Activated CD8-positive, alpha-beta memory T cell treated with anti-CD3 and anti-CD28 coated beads for 24 hours (primary cell): ENCODE measurements around the gene OR10V1.
"Not testable (repeated sequence)": the region's sequence is repeated elsewhere in the genome, so short reads cannot be mapped to it uniquely, and the experiment has no call there.

Source experiments
- DNase-seq: peaks from one replicate; pipeline ENCODE4 v3.0.0-alpha.2; 2020

Gene OR10V1

GRCh38 chr11:59708537-59708936 is 5.1 kb downstream of the OR10V1 start:
- DNase-seq = no peak

GRCh38 chr11:59707371-59707770 is 6.3 kb downstream of the OR10V1 start:
- no peak for DNase-seq

GRCh38 chr11:59706518-59707285 is 6.9 kb downstream of the OR10V1 start:
- DNase-seq = no peak

GRCh38 chr11:59705294-59705693 is 8.4 kb downstream of the OR10V1 start:
- no peak for DNase-seq

GRCh38 chr11:59703515-59703914 is 10.1 kb downstream of the OR10V1 start:
- DNase-seq = not testable (repeated sequence)

GRCh38 chr11:59700157-59700556 is 13.5 kb downstream of the OR10V1 start:
- not testable (repeated sequence) for DNase-seq

GRCh38 chr11:59698506-59698905 is 15.1 kb downstream of the OR10V1 start:
- DNase-seq = no peak

GRCh38 chr11:59692915-59693314 is 20.7 kb downstream of the OR10V1 start:
- DNase-seq = no peak

- no peak for DNase-seq
Measured at GRCh38 chr11:59691156-59691555, 22.5 kb downstream of the OR10V1 start.

- DNase-seq = no peak
Measured at GRCh38 chr11:59689015-59689414, 24.6 kb downstream of the OR10V1 start.

- DNase-seq = not testable (repeated sequence)
Measured at GRCh38 chr11:59681260-59681725, 32.4 kb downstream of the OR10V1 start.

GRCh38 chr11:59680287-59681154 is 33.1 kb downstream of the OR10V1 start:
- peak; percentile 67 for DNase-seq

GRCh38 chr11:59679347-59679746 is 34.3 kb downstream of the OR10V1 start:
- no peak for DNase-seq

- no peak for DNase-seq
Measured at GRCh38 chr11:59678813-59679165, 34.9 kb downstream of the OR10V1 start.

- no peak for DNase-seq
Measured at GRCh38 chr11:59678118-59678812, 35.4 kb downstream of the OR10V1 start.

GRCh38 chr11:59676205-59676604 is 37.4 kb downstream of the OR10V1 start:
- no peak for DNase-seq

GRCh38 chr11:59674291-59674690 is 39.4 kb downstream of the OR10V1 start:
- DNase-seq = no peak

- no peak for DNase-seq
Measured at GRCh38 chr11:59673291-59673690, 40.4 kb downstream of the OR10V1 start.

- DNase-seq = no peak
Measured at GRCh38 chr11:59671471-59671870, 42.2 kb downstream of the OR10V1 start.

GRCh38 chr11:59669611-59670009 is 44.0 kb downstream of the OR10V1 start:
- DNase-seq = no peak

- peak; percentile 98 for DNase-seq
Measured at GRCh38 chr11:59668950-59669610, 44.6 kb downstream of the OR10V1 start, which contains the start of gene PATL1. Gene PATL1 (minus strand): TSS chr11:59669037. CDS start chr11:59668895, 142 bp downstream.

- DNase-seq = peak; percentile 84
Measured at GRCh38 chr11:59668188-59668949, 45.3 kb downstream of the OR10V1 start.
